SH-SY5Y (cell line): ENCODE data around the gene NOTUM.

Source experiments
- GATA2 ChIP-seq: IDR thresholded peaks from 2 replicates; pipeline ENCODE4 v1.6.1; 2011; ENCODE audit warnings: mild to moderate bottlenecking, low read depth, low read length
- GATA3 ChIP-seq: IDR thresholded peaks from 2 replicates; pipeline ENCODE4 v1.6.1; 2011; ENCODE audit warnings: low read depth, mild to moderate bottlenecking, low read length, moderate library complexity

GRCh38 chr17:81994593-81995462, 33.8 kb upstream of the NOTUM start:
- TF ChIP-seq GATA2 (no peak), GATA3 (no peak)
